Coronary artery (tissue), 2 donors: Measurements from ENCODE around the gene LACTBL1.

Experiments used
- DNase-seq: peaks from one replicate; pipeline ENCODE4 v3.0.0-alpha.2; 2017; ENCODE audit warnings: low spot score
- H3K27ac ChIP-seq, 2 donors: fragments of 200-600 bp; sonication (generic); one replicate each; pipeline ENCODE4 v1.5.1; 2016 to 2019
- H3K4me3 ChIP-seq: fragments of 200-600 bp; sonication (generic); 2 replicates; pipeline ENCODE4 v1.5.1; 2016; ENCODE audit warnings: mild to moderate bottlenecking, moderate library complexity
- TF ChIP-seq, protein P1 (sequence below): fragments of 200-600 bp; sonication (generic); IDR thresholded peaks from one replicate; pipeline ENCODE4 v1.5.1; 2019; ENCODE audit warnings: antibody characterized with exemption

LACTBL1 gene, protein sequence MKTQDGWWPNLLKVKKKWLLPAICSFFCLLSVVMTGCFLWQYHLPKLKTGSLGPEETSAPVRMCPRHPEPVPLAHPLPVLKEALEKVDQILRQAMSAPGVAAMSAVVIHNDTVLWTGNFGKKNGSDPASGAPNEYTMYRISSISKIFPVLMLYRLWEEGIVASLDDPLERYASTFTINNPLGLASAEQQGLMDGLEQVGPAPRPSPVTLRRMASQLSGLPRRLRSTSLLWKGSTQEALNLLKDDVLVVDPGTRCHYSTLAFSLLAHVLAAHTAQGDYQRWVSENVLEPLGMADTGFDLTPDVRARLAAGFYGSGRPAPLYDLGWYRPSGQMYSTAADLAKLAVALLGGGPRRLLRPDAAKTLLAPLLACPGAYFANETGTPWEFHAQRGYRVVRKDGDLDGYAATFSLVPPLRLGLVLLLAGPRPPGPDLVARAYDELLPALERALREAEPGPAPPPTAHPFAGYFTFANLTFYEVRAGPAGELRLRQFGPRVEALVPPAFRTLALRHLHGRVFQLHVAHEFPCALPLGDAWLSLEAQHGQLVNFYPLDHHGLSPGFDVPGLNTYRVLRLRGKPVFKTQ

DNA sequence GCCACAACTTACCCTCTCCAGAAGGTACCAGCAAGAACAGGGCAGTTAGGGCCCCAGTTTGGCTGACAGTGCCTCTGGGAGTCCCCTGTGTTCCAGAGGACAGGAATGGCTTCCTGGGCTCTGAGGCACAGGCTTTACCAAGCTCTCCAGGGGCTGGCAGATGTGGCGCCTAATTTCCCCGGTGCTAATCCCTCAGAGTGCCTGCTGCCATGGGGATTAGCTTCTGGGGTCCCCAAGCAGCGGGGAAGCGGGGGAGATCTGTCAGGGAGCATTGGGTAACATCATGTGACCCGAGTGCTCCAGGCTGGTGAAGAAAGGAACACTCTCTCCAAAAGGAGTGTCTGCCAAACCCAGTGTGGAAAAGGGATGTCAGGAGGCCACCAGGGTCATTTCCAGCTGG lies at the start of gene LACTBL1:
Gene LACTBL1, minus strand, starts transcription at position 107 of the 400 bp plus-strand sequence. CDS start 550 bp downstream, outside the sequence.
- Histone ChIP-seq H3K4me3 (no peak within 1 kb of the TSS), H3K27ac (no peak within 1 kb of the TSS)
- TF ChIP-seq, protein P1, sequence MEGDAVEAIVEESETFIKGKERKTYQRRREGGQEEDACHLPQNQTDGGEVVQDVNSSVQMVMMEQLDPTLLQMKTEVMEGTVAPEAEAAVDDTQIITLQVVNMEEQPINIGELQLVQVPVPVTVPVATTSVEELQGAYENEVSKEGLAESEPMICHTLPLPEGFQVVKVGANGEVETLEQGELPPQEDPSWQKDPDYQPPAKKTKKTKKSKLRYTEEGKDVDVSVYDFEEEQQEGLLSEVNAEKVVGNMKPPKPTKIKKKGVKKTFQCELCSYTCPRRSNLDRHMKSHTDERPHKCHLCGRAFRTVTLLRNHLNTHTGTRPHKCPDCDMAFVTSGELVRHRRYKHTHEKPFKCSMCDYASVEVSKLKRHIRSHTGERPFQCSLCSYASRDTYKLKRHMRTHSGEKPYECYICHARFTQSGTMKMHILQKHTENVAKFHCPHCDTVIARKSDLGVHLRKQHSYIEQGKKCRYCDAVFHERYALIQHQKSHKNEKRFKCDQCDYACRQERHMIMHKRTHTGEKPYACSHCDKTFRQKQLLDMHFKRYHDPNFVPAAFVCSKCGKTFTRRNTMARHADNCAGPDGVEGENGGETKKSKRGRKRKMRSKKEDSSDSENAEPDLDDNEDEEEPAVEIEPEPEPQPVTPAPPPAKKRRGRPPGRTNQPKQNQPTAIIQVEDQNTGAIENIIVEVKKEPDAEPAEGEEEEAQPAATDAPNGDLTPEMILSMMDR = no peak
- DNase-seq = no peak

DNA sequence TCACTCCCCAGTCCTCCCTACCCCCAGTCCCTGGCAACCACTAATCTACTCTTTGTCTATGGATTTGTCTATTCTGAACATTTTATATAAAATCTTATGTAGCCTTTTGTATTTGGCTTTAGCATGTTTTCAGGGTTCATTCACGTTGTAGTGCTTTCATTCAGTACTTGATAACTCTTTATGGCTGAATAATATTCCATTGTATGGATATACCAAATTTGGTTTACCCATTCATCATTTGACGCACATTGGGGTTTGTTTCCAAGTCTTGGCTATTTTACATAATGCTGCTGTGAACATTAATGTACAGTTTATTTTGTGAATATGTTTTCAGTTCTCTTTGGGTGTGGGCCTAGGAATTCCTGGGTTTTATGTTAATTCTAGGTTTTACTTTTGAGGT lies 49.2 kb upstream of the LACTBL1 start:
- TF ChIP-seq, protein P1 = no peak
- H3K4me3 ChIP-seq = no peak overlapping the region
- H3K27ac ChIP-seq = no peak overlapping the region
- DNase-seq = no peak

- H3K27ac ChIP-seq = no peak overlapping the region
- TF ChIP-seq, protein P1 = no peak
- peak overlapping the region; percentile 94 for H3K4me3 ChIP-seq
- no peak for DNase-seq
Observed at GRCh38 chr1:23020706-23021405, 48.2 kb upstream of the LACTBL1 start.

- peak overlapping the region; percentile 90 to 91 for H3K27ac ChIP-seq
- TF ChIP-seq, protein P1 = no peak
- peak overlapping the region; percentile 94 for H3K4me3 ChIP-seq
- DNase-seq = no peak
Observed at GRCh38 chr1:23019863-23020625, 47.4 kb upstream of the LACTBL1 start.

DNA sequence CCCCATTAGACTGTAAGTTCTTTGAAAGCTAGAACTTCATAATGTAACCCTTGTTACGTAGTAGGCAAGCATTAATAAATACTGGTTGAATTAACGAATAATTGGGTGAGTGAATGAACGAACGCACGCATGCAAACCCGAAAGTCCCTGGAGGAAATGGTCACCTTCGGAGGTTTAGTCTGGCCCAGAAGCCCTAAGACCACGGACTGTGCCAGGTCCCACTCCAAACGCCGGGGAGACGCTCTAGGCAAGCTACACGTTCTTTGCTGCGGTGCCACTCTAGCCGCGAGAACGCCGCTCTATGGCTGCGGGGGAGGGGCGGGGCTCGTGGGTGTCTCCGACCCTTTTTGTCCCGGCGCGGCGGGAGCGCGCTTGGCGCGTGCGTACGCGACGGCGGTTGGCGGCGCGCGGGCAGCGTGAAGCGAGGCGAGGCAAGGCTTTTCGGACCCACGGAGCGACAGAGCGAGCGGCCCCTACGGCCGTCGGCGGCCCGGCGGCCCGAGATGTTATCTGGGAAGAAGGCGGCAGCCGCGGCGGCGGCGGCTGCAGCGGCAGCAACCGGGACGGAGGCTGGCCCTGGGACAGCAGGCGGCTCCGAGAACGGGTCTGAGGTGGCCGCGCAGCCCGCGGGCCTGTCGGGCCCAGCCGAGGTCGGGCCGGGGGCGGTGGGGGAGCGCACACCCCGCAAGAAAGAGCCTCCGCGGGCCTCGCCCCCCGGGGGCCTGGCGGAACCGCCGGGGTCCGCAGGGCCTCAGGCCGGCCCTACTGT lies 46.6 kb upstream of the LACTBL1 start, which contains the start of gene KDM1A:
Gene KDM1A, plus strand, starts transcription at position 375 of the 769 bp plus-strand sequence. Its CDS starts 129 bp downstream, at position 504.
- H3K27ac ChIP-seq = peak within 1 kb of the TSS; percentile 90 to 91
- H3K4me3 ChIP-seq = peak within 1 kb of the TSS; percentile 94
- TF ChIP-seq, protein P1 = no peak
- peak; percentile 96 for DNase-seq

- TF ChIP-seq, protein P1 = no peak
- peak overlapping the region; percentile 90 to 91 for H3K27ac ChIP-seq
- H3K4me3 ChIP-seq = peak overlapping the region; percentile 94
- DNase-seq = no peak
Observed at GRCh38 chr1:23018661-23019093, 46.0 kb upstream of the LACTBL1 start.
